G401 (cell line): ENCODE results near the gene GLIPR2. TPM values are rescaled to one million over a fixed set of nuclear protein-coding genes. Genes with fewer than 3 reads are reported as not detected.

ENCODE experiments used
- total RNA-seq: library from RNA; depleted of rRNA; stranded (reverse); fragments of >200 nt; shearing (Covaris generic); gene quantifications from 2 replicates; pipeline ENCODE4 v1.2.3, GENCODE V29; 2014; rRNA removed

GLIPR2 gene
- total RNA-seq, 1 experiment from 2014 or later, result 15.0 TPM

Other genes starting within 250 kb of the GLIPR2 start
- not detected in 2 replicates for gene HRCT1, start 230.5 kb upstream of the GLIPR2 start, total RNA-seq
- gene SPAAR, start 227.2 kb upstream of the GLIPR2 start, total RNA-seq, result 2.6 and 3.5 TPM in 2 replicates
- gene OR2S2, start 178.6 kb upstream of the GLIPR2 start, total RNA-seq, result not detected in 2 replicates
- 2.4 and 9.2 TPM in 2 replicates for gene RECK, start 99.8 kb upstream of the GLIPR2 start, total RNA-seq
- 0.62 TPM in 1 of 2 replicates, not detected in the other for gene CCIN, start 32.7 kb downstream of the GLIPR2 start, total RNA-seq
- 630 and 665 TPM in 2 replicates for gene CLTA, start 54.2 kb downstream of the GLIPR2 start, total RNA-seq
- 16.4 and 29.0 TPM in 2 replicates for gene GNE, start 121.7 kb downstream of the GLIPR2 start, total RNA-seq